Upper lobe of left lung (tissue), 6 donors: ENCODE data around the gene COA5. TPM values are rescaled to one million over a fixed set of nuclear protein-coding genes. Genes with fewer than 3 reads are reported as not detected.
"Not testable (repeated sequence)": the region's sequence is repeated elsewhere in the genome, so short reads cannot be mapped to it uniquely, and the experiment has no call there.

Experiments
- ATAC-seq, 2 donors: fragments of 200-7000 bp; cut with Tn5 transposase; one replicate each; pipeline ENCODE4 v1.9.1; 2022; ENCODE audit warnings: mild to moderate bottlenecking in 2 of 2, moderate library complexity in 2 of 2; ENCODE audit not compliant: low FRiP score in 2 of 2
- DNase-seq, 2 donors: peaks; one replicate each; pipeline ENCODE4 v3.0.0-alpha.2; 2019 to 2020
- H3K27ac ChIP-seq, 4 donors: fragments of 200-600 bp; sonication (generic); one replicate each; pipeline ENCODE4 v1.5.1; 2016 to 2019
- H3K27me3 ChIP-seq, 4 donors: fragments of 200-600 bp; sonication (generic); one replicate each; pipeline ENCODE4 v1.5.1; 2017 to 2019
- H3K36me3 ChIP-seq, 4 donors: fragments of 200-600 bp; sonication (generic); one replicate each; pipeline ENCODE4 v1.5.1; 2016 to 2019
- H3K4me1 ChIP-seq, 4 donors: fragments of 200-600 bp; sonication (generic); one replicate each; pipeline ENCODE4 v1.5.1; 2018 to 2019
- H3K4me3 ChIP-seq, 4 donors: fragments of 200-600 bp; sonication (generic); one replicate each; pipeline ENCODE4 v1.5.1; 2017 to 2019; ENCODE audit warnings: mild to moderate bottlenecking in 2 of 4, moderate library complexity in 1 of 4
- H3K9me3 ChIP-seq, 4 donors: fragments of 200-600 bp; sonication (generic); one replicate each; pipeline ENCODE4 v1.5.1; 2018 to 2019
- EP300 ChIP-seq, 4 donors: sonication (generic); formaldehyde crosslinking; IDR thresholded peaks; one replicate each; pipeline ENCODE4 v1.5.1; 2017; ENCODE audit warnings: antibody characterized with exemption in 4 of 4, control low read depth in 2 of 4
- POLR2A ChIP-seq, 4 donors: fragments of 450-650 bp; IDR thresholded peaks; one replicate each; pipeline ENCODE4 v1.5.1; 2016 to 2017; ENCODE audit warnings: antibody characterized with exemption in 4 of 4, mild to moderate bottlenecking in 2 of 4
- POLR2AphosphoS5 ChIP-seq, 2 donors: sonication (generic); formaldehyde crosslinking; IDR thresholded peaks; one replicate each; pipeline ENCODE4 v1.5.1; 2017; ENCODE audit warnings: antibody characterized with exemption in 2 of 2
- WGBS, 2 donors: methylation state at CpG; one replicate each; pipeline ENCODE4 v1.1.5; 2017 to 2018; 5-methylcytosine and 5-hydroxymethylcytosine counted together
- total RNA-seq, 6 donors: library from RNA; depleted of rRNA in 4 of 6; stranded (reverse); fragments of >200 nt in 4 of 6; gene quantifications; one replicate each; pipeline versions ENCODE4 v1.1.0 to v1.2.1, GENCODE V29; 2016 to 2021
- TF ChIP-seq, protein P1 (sequence below), 6 experiments: fragments of 450-650 bp in 4 of 6; fragments of 200-600 bp in 2 of 6; sonication (generic) in 2 of 6; IDR thresholded peaks; one replicate each; pipeline ENCODE4 v1.5.1; 2016 to 2019; ENCODE audit warnings: antibody characterized with exemption in 6 of 6
- donor health status: DM: no; HTN: no; CAD: no; lungs with moderate emphysema.
- donor health status: DM: no; HTN: yes; CAD: no; lungs with severe emphysema.

Gene COA5
- total RNA-seq, 6 donors from 2014 or later = 22.8 to 37.7 (median 27.0) TPM

DNA sequence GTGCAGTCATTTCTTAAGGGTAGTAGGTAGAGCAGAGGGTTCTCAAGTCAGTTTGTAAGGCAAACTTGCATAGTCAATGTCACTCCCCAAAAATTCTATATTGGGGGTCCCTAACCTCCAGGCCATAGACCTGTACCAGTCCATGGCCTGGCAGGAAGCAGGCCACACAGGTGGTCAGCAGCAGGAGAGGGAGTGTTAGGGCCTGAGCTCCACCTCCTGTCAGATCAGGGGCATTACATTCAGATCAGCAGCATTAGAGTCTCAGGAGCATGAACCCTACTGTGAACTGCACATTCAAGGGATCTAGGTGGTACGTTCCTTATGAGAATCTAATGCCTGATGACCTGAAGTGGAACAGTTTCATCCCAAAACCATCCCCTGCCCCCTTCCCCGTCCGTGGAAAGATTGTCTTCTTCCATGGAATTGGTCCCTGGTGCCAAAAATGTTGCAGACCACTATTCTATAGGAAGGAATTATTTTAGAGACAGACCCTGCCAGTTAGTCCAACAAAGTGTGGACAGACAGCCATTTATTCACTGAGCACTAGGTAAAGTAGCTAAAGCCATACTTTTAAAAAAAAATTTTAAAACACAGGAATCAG lies 6.7 kb downstream of the COA5 start:
- Histone ChIP-seq H3K9me3 (no peaks in the 10 kb centered on the region), H3K27me3 (no peaks in the 10 kb centered on the region), H3K4me3 (no peak overlapping the region), H3K4me1 (peaks cover 4 to 19% (median 7%) of the 10 kb centered on the region in 4 donors), H3K36me3 (peaks cover 3 to 64% (median 35%) of the 10 kb centered on the region in 4 donors), H3K27ac (no peak overlapping the region)
- peak; percentile 55 to 69 for ATAC-seq
- 75 to 85% methylated on average over 2 to 3 of the region's 3 CpGs for WGBS, 2 donors
- no peak for DNase-seq
- TF ChIP-seq, protein P1, sequence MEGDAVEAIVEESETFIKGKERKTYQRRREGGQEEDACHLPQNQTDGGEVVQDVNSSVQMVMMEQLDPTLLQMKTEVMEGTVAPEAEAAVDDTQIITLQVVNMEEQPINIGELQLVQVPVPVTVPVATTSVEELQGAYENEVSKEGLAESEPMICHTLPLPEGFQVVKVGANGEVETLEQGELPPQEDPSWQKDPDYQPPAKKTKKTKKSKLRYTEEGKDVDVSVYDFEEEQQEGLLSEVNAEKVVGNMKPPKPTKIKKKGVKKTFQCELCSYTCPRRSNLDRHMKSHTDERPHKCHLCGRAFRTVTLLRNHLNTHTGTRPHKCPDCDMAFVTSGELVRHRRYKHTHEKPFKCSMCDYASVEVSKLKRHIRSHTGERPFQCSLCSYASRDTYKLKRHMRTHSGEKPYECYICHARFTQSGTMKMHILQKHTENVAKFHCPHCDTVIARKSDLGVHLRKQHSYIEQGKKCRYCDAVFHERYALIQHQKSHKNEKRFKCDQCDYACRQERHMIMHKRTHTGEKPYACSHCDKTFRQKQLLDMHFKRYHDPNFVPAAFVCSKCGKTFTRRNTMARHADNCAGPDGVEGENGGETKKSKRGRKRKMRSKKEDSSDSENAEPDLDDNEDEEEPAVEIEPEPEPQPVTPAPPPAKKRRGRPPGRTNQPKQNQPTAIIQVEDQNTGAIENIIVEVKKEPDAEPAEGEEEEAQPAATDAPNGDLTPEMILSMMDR (IDR thresholded peaks at IDR 0.05) = peak in 5 of 6 experiments; percentile 19 to 52 (median 31)
- no peak for TF ChIP-seq POLR2A (IDR thresholded peaks at IDR 0.05)
- TF ChIP-seq EP300 (IDR thresholded peaks at IDR 0.05) = no peak

DNA sequence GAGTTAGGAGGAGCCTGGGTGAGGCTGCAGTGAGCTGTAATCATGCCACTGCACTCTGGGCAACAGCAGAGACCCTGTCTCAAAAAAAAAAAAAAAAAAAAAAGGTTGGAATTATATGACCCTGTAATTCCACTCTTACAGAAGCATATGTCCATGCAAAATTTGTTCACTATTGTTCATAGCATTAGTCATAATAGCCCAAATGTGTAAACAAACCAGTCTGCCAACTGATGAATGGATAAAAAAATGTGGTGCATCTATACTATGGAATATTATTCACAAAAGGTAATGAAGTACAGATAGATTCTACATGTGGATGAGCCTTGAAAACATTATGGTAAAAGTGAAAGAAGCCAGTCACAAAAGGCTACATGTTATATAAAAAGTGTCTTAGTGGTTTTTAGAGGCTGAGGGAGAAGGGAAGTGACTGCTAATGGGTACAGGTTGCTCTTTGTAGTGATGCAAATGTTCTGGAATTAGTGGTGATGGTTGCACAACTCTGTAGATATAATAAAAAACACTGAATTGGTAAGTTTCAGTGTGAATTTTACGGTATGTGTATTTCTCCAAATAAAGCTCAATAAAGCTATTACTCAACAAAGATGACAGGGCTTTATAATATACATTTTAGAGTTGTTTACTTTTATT lies 9.4 kb downstream of the COA5 start:
- DNase-seq = no peak
- ATAC-seq = no peak
- Histone ChIP-seq H3K27ac (no peak overlapping the region), H3K4me1 (peaks cover 0 to 8% (median 0%) of the 10 kb centered on the region in 4 donors), H3K9me3 (no peaks in the 10 kb centered on the region), H3K36me3 (peaks cover 3 to 64% (median 35%) of the 10 kb centered on the region in 4 donors), H3K4me3 (no peak overlapping the region), H3K27me3 (no peaks in the 10 kb centered on the region)
- 95% methylated on average over 1 of the region's 1 CpG for WGBS, 2 donors
- TF ChIP-seq, protein P1 (IDR thresholded peaks at IDR 0.05) = no peak
- no peak for TF ChIP-seq POLR2AphosphoS5 (IDR thresholded peaks at IDR 0.05)
- no peak for TF ChIP-seq POLR2A (IDR thresholded peaks at IDR 0.05)
- no peak for TF ChIP-seq EP300 (IDR thresholded peaks at IDR 0.05)

DNA sequence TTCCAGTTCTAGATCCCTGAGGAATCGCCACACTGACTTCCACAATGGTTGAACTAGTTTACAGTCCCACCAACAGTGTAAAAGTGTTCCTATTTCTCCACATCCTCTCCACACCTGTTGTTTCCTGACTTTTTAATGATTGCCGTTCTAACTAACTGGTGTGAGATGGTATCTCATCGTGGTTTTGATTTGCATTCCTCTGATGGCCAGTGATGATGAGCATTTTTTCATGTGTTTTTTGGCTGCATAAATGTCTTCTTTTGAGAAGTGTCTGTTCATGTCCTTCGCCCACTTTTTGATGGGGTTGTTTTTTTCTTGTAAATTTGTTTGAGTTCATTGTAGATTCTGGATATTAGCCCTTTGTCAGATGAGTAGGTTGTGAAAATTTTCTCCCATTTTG lies 13.6 kb downstream of the COA5 start:
- H3K27me3 ChIP-seq, H3K4me3 ChIP-seq, H3K27ac ChIP-seq, H3K4me1 ChIP-seq, DNase-seq, ATAC-seq, H3K9me3 ChIP-seq: not testable (repeated sequence)
- WGBS, 2 donors = 89 to 93% methylated on average over 4 of the region's 4 CpGs
- peaks cover 0 to 37% (median 18%) of the 10 kb centered on the region in 4 donors for H3K36me3 ChIP-seq

DNA sequence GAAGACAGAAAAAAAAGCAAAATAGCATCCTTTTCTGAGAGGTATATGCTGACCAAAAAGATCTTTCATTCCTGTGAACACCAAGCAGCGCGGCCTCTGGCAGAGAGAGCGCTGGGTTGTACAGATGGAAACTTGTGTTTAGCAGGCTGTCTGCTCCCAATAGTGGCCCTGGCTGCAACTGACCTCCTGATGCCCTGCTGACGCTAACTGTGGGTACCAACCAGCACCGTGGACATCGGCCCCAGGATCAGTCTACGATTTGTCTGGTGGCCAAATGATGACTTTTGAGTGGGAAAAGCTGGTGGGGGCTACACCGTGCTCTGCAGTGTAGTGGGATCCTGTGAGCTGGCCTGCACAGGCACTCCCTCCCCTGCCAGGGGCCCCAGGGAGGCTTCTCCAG lies 15.7 kb downstream of the COA5 start:
- H3K9me3 ChIP-seq = no peaks in the 10 kb centered on the region
- peaks cover 0 to 20% (median 9%) of the 10 kb centered on the region in 4 donors for H3K36me3 ChIP-seq
- H3K4me1 ChIP-seq = no peaks in the 10 kb centered on the region
- TF ChIP-seq, protein P1 (IDR thresholded peaks at IDR 0.05) = no peak
- no peak for TF ChIP-seq POLR2A (IDR thresholded peaks at IDR 0.05)
- TF ChIP-seq POLR2AphosphoS5 (IDR thresholded peaks at IDR 0.05) = no peak
- no peak for TF ChIP-seq EP300 (IDR thresholded peaks at IDR 0.05)
- no peak overlapping the region for H3K27ac ChIP-seq
- no peak for DNase-seq
- no peaks in the 10 kb centered on the region for H3K27me3 ChIP-seq
- no peak overlapping the region for H3K4me3 ChIP-seq
- peak in 1 of 2 donors; percentile 63 for ATAC-seq
- 87 to 95% methylated on average over 5 to 8 of the region's 8 CpGs for WGBS, 2 donors

DNA sequence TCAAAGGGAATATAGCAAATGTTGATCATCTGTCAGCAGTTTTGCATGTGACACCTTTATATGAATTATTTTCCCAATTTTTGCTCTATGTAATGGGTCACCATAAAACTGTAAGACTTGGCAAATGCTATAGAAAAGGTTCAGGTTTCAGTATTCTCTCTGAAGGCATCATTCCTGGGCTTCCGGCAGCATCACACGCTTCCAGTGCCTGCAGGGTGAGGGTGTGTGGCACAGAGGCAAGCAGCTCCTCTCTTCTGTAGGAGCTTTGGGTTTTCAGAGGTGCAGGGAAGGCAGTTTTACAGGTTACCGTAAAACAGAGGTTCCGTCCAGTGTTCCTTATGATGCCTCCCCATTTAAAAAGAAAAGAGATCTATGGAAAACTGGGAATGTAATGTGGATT lies 18.8 kb downstream of the COA5 start:
- no peak for DNase-seq
- WGBS, 2 donors = 97 to 98% methylated on average over 4 of the region's 4 CpGs
- Histone ChIP-seq H3K36me3 (peaks cover 0 to 30% (median 15%) of the 10 kb centered on the region in 4 donors), H3K4me3 (no peak overlapping the region), H3K4me1 (no peaks in the 10 kb centered on the region), H3K27me3 (no peaks in the 10 kb centered on the region), H3K27ac (no peak overlapping the region), H3K9me3 (no peaks in the 10 kb centered on the region)
- TF ChIP-seq, protein P1 (IDR thresholded peaks at IDR 0.05) = no peak
- TF ChIP-seq EP300 (IDR thresholded peaks at IDR 0.05) = no peak
- TF ChIP-seq POLR2A (IDR thresholded peaks at IDR 0.05) = no peak
- TF ChIP-seq POLR2AphosphoS5 (IDR thresholded peaks at IDR 0.05) = no peak
- no peak for ATAC-seq
